GM18858 (cell line): ENCODE measurements around the gene CASR.

ENCODE experiments used
- ATAC-seq: cut with Tn5 transposase; IDR thresholded peaks from one replicate; pipeline ENCODE4 v1.9.1; 2021; ENCODE audit not compliant: unreplicated experiment

The CASR gene

DNA sequence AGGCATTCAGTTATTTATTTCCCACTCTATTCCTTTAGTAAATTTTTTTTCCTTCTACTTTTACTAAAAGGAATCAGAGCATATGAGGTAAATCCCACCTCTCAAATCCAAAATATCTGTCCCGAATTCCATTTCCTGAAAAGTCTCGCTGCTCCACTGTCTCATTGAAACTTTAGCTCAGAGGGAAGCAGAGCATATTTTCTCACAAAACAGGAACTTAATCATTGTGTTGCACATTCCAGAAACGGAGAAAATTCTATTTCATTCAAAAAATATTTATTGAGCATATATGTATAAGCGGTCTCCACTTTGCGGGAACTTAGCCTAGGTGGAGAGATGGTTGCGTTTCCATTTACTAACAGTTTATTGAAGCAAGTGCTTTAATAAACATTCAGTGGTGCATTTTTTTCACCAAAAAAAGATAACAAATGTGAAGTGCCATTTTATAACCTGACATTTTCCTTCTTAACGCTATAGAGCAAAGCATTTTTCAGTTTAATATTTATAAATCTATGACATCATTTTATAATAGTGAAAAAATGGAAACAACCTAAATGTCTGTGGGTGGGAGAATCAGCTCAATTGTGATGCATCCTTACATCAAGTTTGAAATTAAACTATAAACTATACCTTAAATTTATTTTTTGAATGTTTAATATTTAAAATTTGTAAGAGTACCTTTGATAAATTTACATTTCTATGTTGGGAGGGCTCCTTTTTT lies 74.3 kb downstream of the CASR start:
- no peak for ATAC-seq

- ATAC-seq: peak; percentile 64
These were observed 75.4 kb downstream of the CASR start for GRCh38 chr3:122258757-122259371.

DNA sequence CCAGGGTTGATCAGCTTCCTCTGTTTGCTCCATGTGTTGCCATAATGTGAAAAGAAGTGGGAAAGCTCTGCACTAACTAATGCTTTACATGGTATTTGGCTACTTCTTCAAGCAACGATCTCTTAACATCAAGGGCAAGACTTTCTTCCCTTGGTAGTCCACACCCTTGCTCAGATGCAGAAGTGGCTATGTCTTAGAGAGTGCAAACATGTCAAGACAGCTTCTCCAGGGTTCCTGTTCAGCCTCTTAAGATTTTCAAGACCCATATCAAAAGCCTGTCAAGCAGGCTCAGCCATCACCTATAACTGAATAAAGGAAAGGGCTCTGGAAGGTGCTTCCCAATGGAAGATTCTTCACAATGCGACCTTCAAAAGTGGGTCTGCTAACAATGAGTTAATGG lies 76.7 kb downstream of the CASR start:
- no peak for ATAC-seq

- ATAC-seq: no peak
These were observed 79.6 kb downstream of the CASR start for GRCh38 chr3:122263058-122263457.

DNA sequence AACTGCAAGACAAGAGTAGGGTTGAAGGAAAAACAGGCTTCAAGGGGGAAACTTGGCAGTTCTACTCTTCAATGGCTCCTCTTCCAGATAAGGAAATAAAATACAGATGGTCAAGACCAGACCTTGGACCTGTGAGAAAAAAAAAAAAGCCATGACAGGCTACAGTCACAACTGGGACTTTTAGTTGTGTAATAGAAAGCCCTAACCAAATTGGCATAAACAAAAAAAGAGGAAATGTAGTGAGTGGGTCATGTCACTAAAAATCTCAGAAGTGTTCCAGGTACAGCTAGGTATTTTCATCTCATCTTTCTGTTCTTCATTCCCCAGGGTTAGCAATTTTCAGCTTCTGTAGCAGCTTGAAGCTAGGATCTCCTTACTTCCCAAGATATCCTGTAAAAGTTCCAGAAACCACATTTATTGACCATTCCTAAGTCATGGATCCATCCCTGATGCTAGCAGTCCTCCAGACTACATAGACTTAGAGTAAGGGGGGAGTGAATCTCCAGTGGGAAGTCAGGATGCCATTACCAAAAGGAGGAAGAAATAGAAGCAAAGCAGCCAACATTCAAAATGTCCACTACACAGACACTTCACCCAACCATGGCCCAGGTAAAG lies 80.6 kb downstream of the CASR start:
- no peak for ATAC-seq

DNA sequence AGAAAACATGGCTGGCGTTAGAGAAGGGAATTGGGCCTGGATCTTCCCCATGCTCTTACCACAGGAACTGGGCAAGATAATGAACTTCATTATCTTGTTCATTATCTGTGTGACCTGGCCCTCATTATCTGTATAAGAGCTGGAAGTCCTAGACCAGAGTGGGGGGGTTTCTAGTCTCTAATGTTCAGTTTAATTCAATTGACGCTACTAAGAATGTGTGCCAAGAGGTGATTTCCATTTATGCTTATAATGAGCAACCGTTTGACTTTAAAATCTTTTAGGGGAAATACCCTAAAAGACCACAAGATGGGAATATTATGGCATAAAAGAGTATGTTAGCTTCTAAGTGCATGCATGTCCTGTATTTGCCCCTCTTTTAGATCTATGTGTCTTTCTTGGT lies 82.5 kb downstream of the CASR start:
- no peak for ATAC-seq

DNA sequence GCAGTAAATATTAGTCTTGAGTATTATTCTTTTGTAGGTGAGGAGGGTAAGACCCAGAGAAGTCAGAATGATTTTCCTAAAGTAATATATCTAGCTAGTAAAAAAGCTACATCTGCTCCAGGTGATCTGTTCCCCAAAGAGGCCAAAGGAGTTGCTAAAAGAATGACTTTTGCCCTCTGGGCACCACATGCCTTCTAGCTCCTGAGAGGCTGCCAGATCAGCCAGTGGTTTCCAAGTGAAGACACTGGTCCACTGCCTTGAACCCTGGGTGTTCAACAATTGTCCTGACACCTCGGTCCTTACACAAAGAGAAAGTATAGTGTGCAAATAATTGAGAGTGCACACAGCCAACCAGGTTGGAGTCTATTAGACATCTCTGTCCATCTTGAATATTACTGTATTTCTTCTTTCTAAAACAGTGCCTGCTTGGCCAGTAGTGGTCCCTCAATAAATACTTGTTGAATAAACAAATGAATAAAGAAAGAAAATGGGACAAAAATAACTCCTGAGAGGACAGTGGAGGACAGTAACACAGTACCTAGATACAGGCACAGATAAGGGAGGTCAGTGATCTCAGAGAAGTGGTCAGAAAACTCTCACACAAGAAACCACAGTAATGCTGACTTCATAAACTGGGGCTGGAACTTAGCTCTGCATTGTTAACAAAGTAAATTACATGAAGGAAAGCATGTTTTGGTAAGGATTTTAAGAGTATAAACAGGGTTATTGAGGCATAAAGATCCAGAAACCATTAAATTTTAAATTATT lies 85.0 kb downstream of the CASR start:
- ATAC-seq: no peak

DNA sequence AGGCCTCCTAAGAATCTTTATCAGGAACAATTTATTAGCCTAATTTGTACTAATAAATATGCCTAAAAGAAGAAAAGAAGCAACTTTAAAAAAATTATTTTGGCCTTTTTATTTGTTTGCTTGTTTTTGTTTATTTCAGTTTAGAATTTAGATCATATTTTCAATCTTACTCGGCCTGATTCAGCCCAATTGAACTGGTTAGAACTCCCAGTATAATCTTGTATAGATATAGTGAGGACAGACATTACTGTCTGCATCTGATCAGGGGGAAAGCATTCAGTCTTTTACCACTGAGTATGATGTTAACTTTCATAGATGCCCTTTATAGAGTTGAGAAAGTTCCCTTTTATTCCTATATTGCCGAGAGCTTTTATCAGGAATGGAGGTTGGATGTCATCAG lies 85.6 kb downstream of the CASR start:
- no peak for ATAC-seq

DNA sequence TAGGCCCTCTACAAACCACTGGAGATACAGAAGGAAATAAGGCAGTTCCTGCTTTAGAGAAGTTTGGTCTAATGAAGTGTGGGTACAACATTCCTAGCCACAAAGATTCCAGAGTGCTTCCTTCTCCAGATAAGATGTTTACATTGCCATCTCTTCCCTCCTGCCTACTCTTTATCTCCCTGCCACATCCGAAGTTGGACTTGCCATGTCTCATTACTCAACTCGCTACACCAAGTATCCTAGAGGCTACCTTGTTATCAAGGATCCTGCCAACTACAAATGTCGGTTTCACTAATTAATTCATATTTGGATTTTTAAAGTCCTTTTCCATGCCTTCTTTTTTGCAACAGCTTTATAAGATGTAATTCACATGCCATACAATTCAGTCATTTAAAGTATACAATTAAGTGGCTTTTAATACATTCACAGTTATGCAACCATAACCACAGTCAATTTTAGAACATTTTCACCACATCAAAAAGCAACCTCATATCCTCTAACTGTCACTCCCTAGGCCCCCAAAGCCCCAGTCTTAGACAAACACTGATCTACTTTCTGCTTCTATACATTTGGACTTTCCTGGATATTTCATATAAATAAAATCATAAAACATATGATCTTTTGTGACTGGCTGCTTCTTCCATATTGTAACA lies 87.9 kb downstream of the CASR start:
- ATAC-seq: no peak

DNA sequence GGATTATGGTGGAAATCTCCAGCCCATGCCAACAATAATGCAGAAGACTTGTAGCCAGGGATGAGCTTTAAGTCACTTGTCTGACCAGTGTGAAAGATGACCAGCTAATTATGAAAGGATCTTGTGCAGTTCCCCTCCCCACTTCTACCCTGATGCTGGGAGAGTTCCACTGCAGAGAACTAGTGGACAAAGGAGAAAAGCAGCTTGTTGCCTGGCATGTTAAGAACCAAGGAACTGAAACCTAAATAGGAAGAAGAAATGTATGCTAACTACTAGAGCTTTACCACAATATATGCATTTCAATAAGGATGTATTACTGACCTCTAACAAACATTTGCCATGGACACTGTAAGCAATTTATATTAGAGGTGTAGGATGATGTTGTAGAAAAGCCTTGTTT lies 89.4 kb downstream of the CASR start:
- ATAC-seq: no peak

- ATAC-seq: no peak
These were observed 90.0 kb downstream of the CASR start for GRCh38 chr3:122273498-122273897.

GRCh38 chr3:122281891-122282290 lies 98.4 kb downstream of the CASR start:
- ATAC-seq: no peak

DNA sequence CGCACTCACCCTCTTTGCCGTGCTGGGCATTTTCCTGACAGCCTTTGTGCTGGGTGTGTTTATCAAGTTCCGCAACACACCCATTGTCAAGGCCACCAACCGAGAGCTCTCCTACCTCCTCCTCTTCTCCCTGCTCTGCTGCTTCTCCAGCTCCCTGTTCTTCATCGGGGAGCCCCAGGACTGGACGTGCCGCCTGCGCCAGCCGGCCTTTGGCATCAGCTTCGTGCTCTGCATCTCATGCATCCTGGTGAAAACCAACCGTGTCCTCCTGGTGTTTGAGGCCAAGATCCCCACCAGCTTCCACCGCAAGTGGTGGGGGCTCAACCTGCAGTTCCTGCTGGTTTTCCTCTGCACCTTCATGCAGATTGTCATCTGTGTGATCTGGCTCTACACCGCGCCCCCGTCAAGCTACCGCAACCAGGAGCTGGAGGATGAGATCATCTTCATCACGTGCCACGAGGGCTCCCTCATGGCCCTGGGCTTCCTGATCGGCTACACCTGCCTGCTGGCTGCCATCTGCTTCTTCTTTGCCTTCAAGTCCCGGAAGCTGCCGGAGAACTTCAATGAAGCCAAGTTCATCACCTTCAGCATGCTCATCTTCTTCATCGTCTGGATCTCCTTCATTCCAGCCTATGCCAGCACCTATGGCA lies 100.5 kb downstream of the CASR start:
- no peak for ATAC-seq

DNA sequence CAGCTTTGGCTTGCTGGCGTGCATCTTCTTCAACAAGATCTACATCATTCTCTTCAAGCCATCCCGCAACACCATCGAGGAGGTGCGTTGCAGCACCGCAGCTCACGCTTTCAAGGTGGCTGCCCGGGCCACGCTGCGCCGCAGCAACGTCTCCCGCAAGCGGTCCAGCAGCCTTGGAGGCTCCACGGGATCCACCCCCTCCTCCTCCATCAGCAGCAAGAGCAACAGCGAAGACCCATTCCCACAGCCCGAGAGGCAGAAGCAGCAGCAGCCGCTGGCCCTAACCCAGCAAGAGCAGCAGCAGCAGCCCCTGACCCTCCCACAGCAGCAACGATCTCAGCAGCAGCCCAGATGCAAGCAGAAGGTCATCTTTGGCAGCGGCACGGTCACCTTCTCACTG lies 101.0 kb downstream of the CASR start:
- no peak for ATAC-seq

- ATAC-seq: no peak
These were observed 110.9 kb downstream of the CASR start for GRCh38 chr3:122294359-122294758.

- ATAC-seq: no peak
These were observed 112.0 kb downstream of the CASR start for GRCh38 chr3:122295266-122296062.

DNA sequence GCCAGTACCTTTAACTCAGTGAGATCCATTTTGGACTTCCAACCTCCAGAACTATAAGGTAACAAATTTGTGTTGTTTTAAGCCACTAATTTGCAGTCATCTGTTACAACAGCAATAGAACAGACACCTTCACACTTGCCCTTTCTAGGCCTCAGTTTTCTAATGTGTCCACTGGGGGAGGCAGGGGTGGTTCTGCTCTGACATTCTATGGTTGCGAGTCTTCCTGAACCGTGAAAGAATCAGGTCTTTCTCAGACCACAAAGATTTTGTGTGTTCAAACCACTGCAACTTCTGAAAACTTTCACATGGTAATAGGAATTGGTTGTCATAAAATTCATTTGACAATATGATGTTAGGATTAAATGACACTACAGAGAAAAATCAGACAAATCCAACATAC lies 114.8 kb downstream of the CASR start:
- peak; percentile 56 for ATAC-seq

DNA sequence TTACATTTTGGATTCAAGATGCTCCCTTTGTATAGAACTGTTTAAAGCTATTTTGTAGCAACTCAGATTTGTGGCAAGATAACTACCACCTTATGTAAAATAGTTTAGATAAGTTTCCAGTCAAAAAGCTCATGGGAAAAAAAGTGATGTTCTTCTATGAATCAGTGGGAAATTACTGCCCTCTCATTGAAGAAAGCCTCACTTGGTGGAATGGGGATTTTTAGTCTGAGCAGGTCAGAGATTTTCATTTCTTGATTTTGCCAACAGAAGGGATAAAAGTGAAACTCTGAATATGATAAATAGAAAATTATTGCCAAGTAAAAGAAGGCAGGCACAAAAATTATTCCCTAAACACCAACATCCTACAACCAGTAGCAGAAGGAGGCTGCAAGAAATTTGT lies 115.7 kb downstream of the CASR start:
- no peak for ATAC-seq

DNA sequence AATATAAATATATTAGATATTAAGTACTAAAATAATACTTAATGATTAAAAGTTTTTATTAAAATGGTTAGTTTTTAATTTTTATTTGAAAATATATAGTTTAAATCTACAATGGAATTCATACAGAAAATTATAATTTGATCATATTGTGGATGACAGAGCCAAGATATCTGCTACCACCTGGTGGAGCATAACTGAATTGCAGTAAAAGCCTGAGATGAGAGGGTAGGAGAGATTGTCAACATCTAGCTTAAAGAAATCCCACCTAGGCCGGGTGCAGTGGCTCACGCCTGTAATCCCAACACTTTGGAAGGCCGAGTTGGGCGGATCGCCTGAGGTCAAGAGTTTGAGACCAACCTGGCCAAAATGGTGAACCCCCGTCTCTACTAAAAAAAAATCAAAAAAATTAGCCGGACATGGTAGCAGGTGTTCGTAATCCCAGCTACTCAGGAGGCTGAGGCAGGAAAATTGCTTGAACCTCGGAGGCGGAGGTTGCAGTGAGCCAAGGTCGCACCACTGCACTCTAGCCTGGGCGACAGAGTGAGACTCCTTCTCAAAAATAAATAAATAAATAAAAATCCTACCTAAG lies 116.5 kb downstream of the CASR start:
- no peak for ATAC-seq

- peak; percentile 45 for ATAC-seq
These were observed 117.6 kb downstream of the CASR start for GRCh38 chr3:122301063-122301462.
